ENCODE data around the gene MVK.

MVK gene

DNA sequence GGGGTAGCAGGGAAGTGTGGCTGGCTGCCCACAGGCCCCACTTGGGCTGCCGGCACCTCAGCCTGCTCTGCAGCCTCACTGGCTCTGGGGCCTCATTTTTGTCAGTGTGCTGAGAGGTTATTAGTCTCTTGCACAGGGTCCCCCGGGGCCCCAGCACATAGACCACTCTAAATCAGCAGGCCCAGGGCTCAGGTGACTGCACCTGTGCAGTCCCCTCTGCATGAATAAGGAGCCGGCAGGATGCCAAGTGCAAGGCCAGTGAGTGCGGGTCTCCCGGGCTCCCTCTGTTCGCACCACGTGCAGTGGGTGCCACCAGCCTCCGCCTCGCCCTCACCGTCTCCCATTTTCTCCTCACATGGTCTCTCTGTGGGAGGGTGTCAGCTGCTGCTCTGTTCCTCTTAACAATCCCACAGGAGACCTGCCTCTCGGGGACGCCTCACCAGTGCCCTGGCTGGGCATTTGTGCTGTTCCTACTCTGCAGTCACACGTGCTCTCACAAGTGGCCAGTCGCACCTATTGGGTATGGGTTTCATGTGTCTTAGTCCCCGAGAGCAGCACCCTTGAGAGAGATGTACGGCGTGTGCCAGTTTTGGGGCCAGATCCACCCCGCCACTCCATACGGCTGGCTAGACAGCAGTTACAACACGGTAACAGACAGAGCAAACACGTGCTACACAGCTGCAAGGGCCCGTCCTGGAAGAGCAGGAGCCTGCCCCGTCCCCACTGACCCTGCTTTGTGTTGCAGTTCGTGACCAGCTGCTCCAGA lies 40.7 kb upstream of the MVK start:
- H3K9me3 ChIP-seq (ENCODE audit: insufficient read depth, low read depth, low read length): no peaks in the 10 kb centered on the region
- no peak overlapping the region for H3K4me2 ChIP-seq (ENCODE audit: low read depth, low read length, poor library complexity, severe bottlenecking)
- H3K79me2 ChIP-seq (ENCODE audit: insufficient read depth, low read length): no peaks in the 10 kb centered on the region
- no peak overlapping the region for H2AFZ ChIP-seq (ENCODE audit: low read length)
- H4K20me1 ChIP-seq (ENCODE audit: insufficient read depth, low read length, poor library complexity, severe bottlenecking): no peaks in the 10 kb centered on the region
- H3K9ac ChIP-seq (ENCODE audit: low read depth, low read length, poor library complexity, severe bottlenecking): no peak overlapping the region
- no peak for TF ChIP-seq EZH2phosphoT487 (IDR thresholded peaks at IDR 0.05; ENCODE audit: borderline replicate concordance)
- TF ChIP-seq, protein P1, sequence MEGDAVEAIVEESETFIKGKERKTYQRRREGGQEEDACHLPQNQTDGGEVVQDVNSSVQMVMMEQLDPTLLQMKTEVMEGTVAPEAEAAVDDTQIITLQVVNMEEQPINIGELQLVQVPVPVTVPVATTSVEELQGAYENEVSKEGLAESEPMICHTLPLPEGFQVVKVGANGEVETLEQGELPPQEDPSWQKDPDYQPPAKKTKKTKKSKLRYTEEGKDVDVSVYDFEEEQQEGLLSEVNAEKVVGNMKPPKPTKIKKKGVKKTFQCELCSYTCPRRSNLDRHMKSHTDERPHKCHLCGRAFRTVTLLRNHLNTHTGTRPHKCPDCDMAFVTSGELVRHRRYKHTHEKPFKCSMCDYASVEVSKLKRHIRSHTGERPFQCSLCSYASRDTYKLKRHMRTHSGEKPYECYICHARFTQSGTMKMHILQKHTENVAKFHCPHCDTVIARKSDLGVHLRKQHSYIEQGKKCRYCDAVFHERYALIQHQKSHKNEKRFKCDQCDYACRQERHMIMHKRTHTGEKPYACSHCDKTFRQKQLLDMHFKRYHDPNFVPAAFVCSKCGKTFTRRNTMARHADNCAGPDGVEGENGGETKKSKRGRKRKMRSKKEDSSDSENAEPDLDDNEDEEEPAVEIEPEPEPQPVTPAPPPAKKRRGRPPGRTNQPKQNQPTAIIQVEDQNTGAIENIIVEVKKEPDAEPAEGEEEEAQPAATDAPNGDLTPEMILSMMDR (conservative IDR thresholded peaks at IDR 0.05; ENCODE audit: low read length): no peak
- H3K36me3 ChIP-seq (ENCODE audit: insufficient read depth, low read length): peaks cover 7% of the 10 kb centered on the region; the same call in 1 of the 2 replicates
- H3F3A ChIP-seq (ENCODE audit: low read depth): no peaks in the 10 kb centered on the region
- no peaks in the 10 kb centered on the region for H3K27me3 ChIP-seq (ENCODE audit: insufficient read depth, low read length, poor library complexity, severe bottlenecking)
- no peaks in the 10 kb centered on the region for H3K4me1 ChIP-seq (ENCODE audit: insufficient read depth, low read length, poor library complexity, severe bottlenecking)
- H3K9me2 ChIP-seq (replicated peaks; ENCODE audit: low read depth, low read length): no peaks in the 10 kb centered on the region
- no peak overlapping the region for H3K4me3 ChIP-seq (ENCODE audit: low read length, poor library complexity, severe bottlenecking)

GRCh38 chr12:109533487-109533740 lies 40.2 kb upstream of the MVK start:
- Histone ChIP-seq H3K4me2 (ENCODE audit: low read depth, low read length, poor library complexity, severe bottlenecking) (no peak overlapping the region), H3K79me2 (ENCODE audit: insufficient read depth, low read length) (no peaks in the 10 kb centered on the region), H3K36me3 (ENCODE audit: insufficient read depth, low read length) (peaks cover 7% of the 10 kb centered on the region; the same call in 1 of the 2 replicates), H4K20me1 (ENCODE audit: insufficient read depth, low read length, poor library complexity, severe bottlenecking) (no peaks in the 10 kb centered on the region), H3K9me3 (ENCODE audit: insufficient read depth, low read depth, low read length) (no peaks in the 10 kb centered on the region), H3K9me2 (replicated peaks; ENCODE audit: low read depth, low read length) (no peaks in the 10 kb centered on the region), H3F3A (ENCODE audit: low read depth) (no peaks in the 10 kb centered on the region), H3K27me3 (ENCODE audit: insufficient read depth, low read length, poor library complexity, severe bottlenecking) (no peaks in the 10 kb centered on the region), H3K4me1 (ENCODE audit: insufficient read depth, low read length, poor library complexity, severe bottlenecking) (no peaks in the 10 kb centered on the region), H3K4me3 (ENCODE audit: low read length, poor library complexity, severe bottlenecking) (no peak overlapping the region), H2AFZ (ENCODE audit: low read length) (no peak overlapping the region), H3K9ac (ENCODE audit: low read depth, low read length, poor library complexity, severe bottlenecking) (no peak overlapping the region)
- TF ChIP-seq EZH2phosphoT487 (IDR thresholded peaks at IDR 0.05; ENCODE audit: borderline replicate concordance): no peak
- TF ChIP-seq, protein P1 (conservative IDR thresholded peaks at IDR 0.05; ENCODE audit: low read length): no peak

- TF ChIP-seq EZH2phosphoT487 (IDR thresholded peaks at IDR 0.05; ENCODE audit: borderline replicate concordance): no peak
- TF ChIP-seq, protein P1 (conservative IDR thresholded peaks at IDR 0.05; ENCODE audit: low read length): no peak
- Histone ChIP-seq H3K36me3 (ENCODE audit: insufficient read depth, low read length) (peaks cover 7% of the 10 kb centered on the region; the same call in 1 of the 2 replicates), H3K4me1 (ENCODE audit: insufficient read depth, low read length, poor library complexity, severe bottlenecking) (no peaks in the 10 kb centered on the region), H4K20me1 (ENCODE audit: insufficient read depth, low read length, poor library complexity, severe bottlenecking) (no peaks in the 10 kb centered on the region), H3K9ac (ENCODE audit: low read depth, low read length, poor library complexity, severe bottlenecking) (no peak overlapping the region), H3K27me3 (ENCODE audit: insufficient read depth, low read length, poor library complexity, severe bottlenecking) (no peaks in the 10 kb centered on the region), H3K79me2 (ENCODE audit: insufficient read depth, low read length) (no peaks in the 10 kb centered on the region), H3K4me2 (ENCODE audit: low read depth, low read length, poor library complexity, severe bottlenecking) (no peak overlapping the region), H3K4me3 (ENCODE audit: low read length, poor library complexity, severe bottlenecking) (no peak overlapping the region), H3K9me3 (ENCODE audit: insufficient read depth, low read depth, low read length) (no peaks in the 10 kb centered on the region), H3F3A (ENCODE audit: low read depth) (no peaks in the 10 kb centered on the region), H3K9me2 (replicated peaks; ENCODE audit: low read depth, low read length) (no peaks in the 10 kb centered on the region), H2AFZ (ENCODE audit: low read length) (no peak overlapping the region)
Measured at GRCh38 chr12:109534456-109534855, 39.1 kb upstream of the MVK start.
